HepG2 (cell line): Measurements from ENCODE around the gene LAMB4. TPM values are rescaled to one million over a fixed set of nuclear protein-coding genes. Genes with fewer than 3 reads are reported as not detected.

Experiments
- CSRNP1 ChIP-seq: sonication (generic); formaldehyde crosslinking; IDR thresholded peaks from 2 replicates; pipeline ENCODE4 v1.8.1; 2023; ENCODE audit warnings: mild to moderate bottlenecking, missing genetic modification reagents
- ELF3 ChIP-seq: IDR thresholded peaks from 2 replicates; pipeline ENCODE4 v1.6.1; 2016; ENCODE audit warnings: missing genetic modification reagents, missing compliant biosample characterization
- ESRRA ChIP-seq: sonication (generic); formaldehyde crosslinking; IDR thresholded peaks from 2 replicates; pipeline ENCODE4 v1.5.1; 2020; ENCODE audit warnings: mild to moderate bottlenecking, low read depth, missing genetic modification reagents
- TOE1 ChIP-seq: sonication (generic); formaldehyde crosslinking; IDR thresholded peaks from 2 replicates; pipeline ENCODE4 v1.4.0; 2020; ENCODE audit warnings: mild to moderate bottlenecking, missing genetic modification reagents
- TSC22D2 ChIP-seq: sonication (generic); formaldehyde crosslinking; IDR thresholded peaks from 2 replicates; pipeline ENCODE4 v1.5.1; 2020; ENCODE audit warnings: missing genetic modification reagents, mild to moderate bottlenecking, borderline replicate concordance
- polyA plus RNA-seq, 8 experiments: library from polyadenylated mRNA; depleted of rRNA in 3 of 8; stranded (reverse) in 7 of 8; unstranded in 1 of 8; fragments of >200 nt; fragmentation: Illumina TruSeq in 4 of 8; extraction: Trizol in 4 of 8; gene quantifications; 2 replicates each; pipeline versions ENCODE4 v1.2.1 to v1.2.3, GENCODE V29; 2011 to 2016; ENCODE audit warnings: low read depth in 4 of 8, missing spikeins in 1 of 8, mixed read lengths in 1 of 8; ENCODE audit not compliant: insufficient read depth in 1 of 8
- total RNA-seq, 5 experiments: library from RNA; depleted of rRNA; stranded (reverse); fragments of >200 nt; fragmentation: Illumina TruSeq; extraction: Trizol; gene quantifications; 2 replicates each; pipeline ENCODE4 v1.2.3, GENCODE V29; 2016; ENCODE audit warnings: low read depth in 1 of 5
- TF ChIP-seq, protein P1 (sequence below): IDR thresholded peaks from 2 replicates; pipeline ENCODE4 v1.4.0; 2020; ENCODE audit warnings: mild to moderate bottlenecking, missing genetic modification reagents

LAMB4 gene
- total and polyA plus RNA-seq, 2 of the 13 experiments (the other 11 are each of a cell fraction or from before 2014, with no cell fraction given), result 0.05 TPM; not detected in 1

DNA sequence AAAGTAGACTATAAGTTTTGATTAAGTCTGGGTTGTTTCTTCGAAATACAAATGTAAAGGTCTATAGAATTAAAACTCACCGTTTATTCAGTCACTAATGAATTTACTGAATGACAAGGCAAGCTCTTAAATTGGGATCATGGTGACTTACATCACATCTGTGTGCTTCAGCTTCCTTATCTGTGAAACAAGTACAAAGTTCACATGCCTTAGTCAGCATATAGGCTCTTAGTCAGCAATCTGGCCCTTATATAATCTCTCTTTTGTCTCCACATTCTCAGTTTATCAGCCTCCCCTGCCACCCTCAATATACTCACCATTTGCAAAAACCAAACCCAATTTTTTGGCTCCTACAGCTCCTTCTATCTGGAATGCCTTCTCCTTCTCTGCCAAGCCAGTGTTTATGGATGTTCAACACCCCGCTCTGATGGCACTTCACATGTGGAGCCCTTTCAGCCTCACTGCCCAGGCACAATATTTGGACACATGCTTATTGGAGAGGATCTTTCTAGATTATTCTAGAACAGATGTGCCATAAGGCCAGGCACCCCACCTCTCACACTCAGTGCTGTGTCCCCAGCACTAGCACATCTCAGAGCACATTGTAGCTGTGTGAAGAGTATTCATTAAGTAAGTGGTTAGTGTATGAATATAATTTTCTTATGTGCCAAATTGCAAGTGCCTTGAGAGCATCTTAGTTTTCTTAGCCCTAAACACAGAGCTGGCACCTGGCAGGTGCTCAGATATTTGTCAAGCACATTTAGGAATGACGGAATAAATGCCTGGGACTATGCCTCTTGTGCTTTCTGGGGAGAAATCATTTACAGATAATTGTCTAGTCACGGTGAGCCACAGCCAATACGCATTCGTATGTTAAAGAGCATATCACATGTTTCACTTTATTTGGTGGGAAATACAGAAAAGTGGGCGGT, 117.4 kb downstream of the LAMB4 start (continued):
- TF ChIP-seq, protein P1, sequence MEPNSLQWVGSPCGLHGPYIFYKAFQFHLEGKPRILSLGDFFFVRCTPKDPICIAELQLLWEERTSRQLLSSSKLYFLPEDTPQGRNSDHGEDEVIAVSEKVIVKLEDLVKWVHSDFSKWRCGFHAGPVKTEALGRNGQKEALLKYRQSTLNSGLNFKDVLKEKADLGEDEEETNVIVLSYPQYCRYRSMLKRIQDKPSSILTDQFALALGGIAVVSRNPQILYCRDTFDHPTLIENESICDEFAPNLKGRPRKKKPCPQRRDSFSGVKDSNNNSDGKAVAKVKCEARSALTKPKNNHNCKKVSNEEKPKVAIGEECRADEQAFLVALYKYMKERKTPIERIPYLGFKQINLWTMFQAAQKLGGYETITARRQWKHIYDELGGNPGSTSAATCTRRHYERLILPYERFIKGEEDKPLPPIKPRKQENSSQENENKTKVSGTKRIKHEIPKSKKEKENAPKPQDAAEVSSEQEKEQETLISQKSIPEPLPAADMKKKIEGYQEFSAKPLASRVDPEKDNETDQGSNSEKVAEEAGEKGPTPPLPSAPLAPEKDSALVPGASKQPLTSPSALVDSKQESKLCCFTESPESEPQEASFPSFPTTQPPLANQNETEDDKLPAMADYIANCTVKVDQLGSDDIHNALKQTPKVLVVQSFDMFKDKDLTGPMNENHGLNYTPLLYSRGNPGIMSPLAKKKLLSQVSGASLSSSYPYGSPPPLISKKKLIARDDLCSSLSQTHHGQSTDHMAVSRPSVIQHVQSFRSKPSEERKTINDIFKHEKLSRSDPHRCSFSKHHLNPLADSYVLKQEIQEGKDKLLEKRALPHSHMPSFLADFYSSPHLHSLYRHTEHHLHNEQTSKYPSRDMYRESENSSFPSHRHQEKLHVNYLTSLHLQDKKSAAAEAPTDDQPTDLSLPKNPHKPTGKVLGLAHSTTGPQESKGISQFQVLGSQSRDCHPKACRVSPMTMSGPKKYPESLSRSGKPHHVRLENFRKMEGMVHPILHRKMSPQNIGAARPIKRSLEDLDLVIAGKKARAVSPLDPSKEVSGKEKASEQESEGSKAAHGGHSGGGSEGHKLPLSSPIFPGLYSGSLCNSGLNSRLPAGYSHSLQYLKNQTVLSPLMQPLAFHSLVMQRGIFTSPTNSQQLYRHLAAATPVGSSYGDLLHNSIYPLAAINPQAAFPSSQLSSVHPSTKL, result peak; percentile 99
- TF ChIP-seq ELF3 (CRISPR knock-in tag), result peak; percentile 94
- no peak for TF ChIP-seq ESRRA (CRISPR knock-in tag)
- TF ChIP-seq CSRNP1 (CRISPR knock-in tag), result no peak
- TF ChIP-seq TOE1 (CRISPR knock-in tag), result no peak
- no peak for TF ChIP-seq TSC22D2 (CRISPR knock-in tag)
